CD4-positive, alpha-beta T cell treated with Interleukin-4 for 4 hours (primary cell): Measurements from ENCODE around the gene PTPRD.

ENCODE experiments used
- DNase-seq: peaks from one replicate; pipeline ENCODE4 v3.0.0-alpha.2; 2020

PTPRD gene

GRCh38 chr9:8534828-8535227 is 2078.0 kb downstream of the PTPRD start:
- no peak for DNase-seq

DNA sequence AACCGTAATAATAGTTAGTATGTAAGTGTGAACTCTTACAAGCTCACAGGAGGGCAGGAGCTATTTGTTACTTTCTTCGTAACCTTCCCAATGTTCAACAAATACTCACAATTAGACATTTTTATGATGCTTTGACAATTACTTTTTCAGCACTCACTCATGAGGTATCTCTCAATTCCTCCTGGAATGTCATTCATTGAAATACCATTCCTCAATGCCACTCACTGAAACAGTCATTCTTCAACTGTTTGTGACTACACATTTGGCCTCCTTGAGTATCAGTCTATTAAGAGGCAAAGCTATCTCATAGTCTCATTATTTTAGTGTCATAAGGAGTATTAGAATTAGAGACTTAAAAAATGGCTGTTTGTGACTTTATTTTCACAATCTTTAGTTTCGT is 2079.1 kb downstream of the PTPRD start:
- no peak for DNase-seq

- DNase-seq, result no peak
These were observed 2080.9 kb downstream of the PTPRD start for GRCh38 chr9:8531826-8532415.

DNA sequence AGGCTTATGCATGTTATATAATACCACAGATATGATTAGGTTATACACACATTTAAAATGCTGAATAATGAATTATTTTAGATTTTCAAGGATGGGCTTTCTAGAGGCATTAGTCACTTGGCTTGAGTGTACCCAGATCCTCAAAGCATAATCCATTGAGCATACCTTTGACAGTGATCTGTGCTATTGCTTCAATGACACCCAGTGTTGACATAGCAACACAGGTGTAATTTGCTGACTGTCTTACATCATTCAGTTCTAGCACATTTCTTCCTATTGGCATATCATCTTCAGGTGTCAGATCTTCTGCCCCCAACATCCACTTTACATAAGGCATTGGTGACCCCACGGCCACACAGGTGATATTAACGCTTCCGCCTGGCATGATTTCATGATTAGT is 2091.7 kb downstream of the PTPRD start:
- no peak for DNase-seq

DNA sequence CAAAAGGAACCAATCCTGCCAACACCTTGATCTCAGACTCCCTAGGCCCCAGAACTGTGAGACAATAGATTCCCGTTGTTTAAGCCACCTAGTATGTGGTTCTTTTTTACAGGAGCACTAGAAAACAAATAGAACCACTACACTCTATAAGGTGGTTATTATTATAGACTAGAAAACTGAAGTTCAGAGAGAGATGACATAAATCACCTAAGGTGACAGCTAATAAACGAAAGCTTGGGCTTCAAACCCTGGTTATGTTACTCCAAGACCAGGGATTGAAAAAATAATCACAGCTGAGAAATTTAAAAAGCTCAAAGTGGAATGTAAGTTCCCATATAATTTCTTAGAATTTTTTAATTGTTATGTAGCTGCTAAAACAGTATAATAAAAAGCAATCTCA is 2097.1 kb downstream of the PTPRD start:
- DNase-seq, result no peak

- no peak for DNase-seq
These were observed 2098.0 kb downstream of the PTPRD start for GRCh38 chr9:8514760-8515159.

DNA sequence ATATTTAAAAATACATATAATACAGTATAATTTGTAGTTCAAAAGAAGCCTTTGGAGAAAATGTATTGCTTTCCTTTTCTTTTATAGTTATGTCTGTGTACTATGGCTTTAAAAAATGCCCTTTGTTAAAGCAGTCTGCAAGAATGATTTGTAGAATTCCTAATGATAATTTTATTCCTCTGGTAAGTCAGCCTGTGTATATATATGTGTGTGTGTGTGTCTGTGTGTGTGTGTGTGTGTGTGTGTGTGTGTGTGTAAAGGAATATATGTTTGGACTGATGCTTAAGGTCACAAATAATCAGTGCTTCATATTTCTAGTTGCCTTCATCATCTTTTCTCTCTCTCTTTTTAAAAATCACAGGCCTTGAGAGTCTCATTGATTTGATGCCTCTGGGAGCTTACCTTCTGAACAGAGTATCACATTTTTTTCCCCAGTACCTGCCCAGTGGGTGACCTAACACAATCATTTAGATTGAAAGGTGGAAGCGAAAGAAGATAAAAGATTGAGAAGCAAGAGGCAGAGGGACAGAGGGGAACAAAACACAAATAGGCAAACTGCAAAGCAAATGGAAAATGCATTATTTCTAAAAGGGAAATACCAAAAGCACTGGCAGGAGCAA is 2104.0 kb downstream of the PTPRD start:
- no peak for DNase-seq

DNA sequence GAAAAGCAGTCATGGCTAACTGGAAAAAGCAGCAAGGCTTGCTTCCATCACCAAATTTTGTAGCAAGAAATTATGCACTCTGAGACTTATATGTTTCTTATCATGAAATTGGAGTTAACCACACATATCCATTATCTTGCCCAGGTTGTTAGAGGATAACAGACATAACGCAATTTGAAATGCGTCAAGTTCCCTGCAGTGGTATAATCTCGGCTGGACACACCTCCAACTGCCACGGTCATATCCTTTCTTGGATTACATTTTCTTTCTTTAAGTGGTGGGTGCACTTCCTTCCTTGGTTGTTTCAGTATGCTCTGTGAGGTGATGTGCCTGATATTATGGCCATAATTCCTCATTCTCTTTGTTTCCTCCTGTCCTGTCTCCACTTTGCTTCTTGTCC is 2118.2 kb downstream of the PTPRD start:
- no peak for DNase-seq

- DNase-seq, result no peak
These were observed 2120.1 kb downstream of the PTPRD start for GRCh38 chr9:8492679-8493078.

- no peak for DNase-seq
These were observed 2120.8 kb downstream of the PTPRD start for GRCh38 chr9:8492024-8492423.

- DNase-seq, result no peak
These were observed 2121.2 kb downstream of the PTPRD start for GRCh38 chr9:8491563-8491962.

DNA sequence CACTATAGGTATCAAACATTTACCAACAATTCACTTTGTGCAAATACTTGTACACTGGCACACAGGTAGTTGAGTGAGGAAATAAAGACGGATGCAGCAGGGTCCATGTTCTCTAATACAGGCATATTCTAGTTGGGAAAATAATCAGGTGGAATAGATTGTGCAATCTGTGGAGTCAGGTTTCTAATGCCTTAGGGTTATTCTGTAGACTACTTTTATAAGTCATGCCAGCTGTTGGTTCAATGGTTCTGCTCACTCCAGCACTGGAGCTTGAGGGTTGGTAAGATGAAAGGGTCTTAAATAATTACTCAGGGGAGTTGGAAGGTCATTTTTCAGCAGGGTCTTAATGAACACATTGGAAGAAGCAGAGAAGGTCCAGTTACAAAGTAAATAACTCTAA is 2123.0 kb downstream of the PTPRD start:
- DNase-seq, result no peak

GRCh38 chr9:8486095-8486494 is 2126.7 kb downstream of the PTPRD start:
- DNase-seq, result no peak

- no peak for DNase-seq
These were observed 2128.1 kb downstream of the PTPRD start for GRCh38 chr9:8484597-8485191.

- no peak for DNase-seq
These were observed 2135.4 kb downstream of the PTPRD start for GRCh38 chr9:8477450-8477849.

DNA sequence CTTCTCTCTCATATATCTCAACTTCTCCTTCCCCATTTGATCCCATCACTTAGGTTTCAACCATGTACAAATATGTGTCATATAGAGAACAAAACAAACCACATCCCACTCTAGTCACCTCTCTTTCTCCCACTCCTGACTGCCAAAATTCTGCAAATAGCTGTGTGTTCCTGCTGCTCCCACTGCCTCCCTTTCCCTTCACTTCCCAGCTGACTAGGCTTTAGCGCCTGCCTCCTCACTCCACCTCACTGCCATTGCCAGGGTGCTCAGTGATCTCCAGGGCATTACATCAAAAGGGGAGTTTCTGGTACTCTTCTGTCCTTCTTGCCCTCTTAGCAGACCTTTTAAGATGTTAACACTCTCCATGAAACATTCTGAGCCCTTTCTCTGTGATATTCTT is 2137.9 kb downstream of the PTPRD start:
- DNase-seq, result no peak

GRCh38 chr9:8473244-8474020 is 2139.4 kb downstream of the PTPRD start:
- DNase-seq, result no peak

DNA sequence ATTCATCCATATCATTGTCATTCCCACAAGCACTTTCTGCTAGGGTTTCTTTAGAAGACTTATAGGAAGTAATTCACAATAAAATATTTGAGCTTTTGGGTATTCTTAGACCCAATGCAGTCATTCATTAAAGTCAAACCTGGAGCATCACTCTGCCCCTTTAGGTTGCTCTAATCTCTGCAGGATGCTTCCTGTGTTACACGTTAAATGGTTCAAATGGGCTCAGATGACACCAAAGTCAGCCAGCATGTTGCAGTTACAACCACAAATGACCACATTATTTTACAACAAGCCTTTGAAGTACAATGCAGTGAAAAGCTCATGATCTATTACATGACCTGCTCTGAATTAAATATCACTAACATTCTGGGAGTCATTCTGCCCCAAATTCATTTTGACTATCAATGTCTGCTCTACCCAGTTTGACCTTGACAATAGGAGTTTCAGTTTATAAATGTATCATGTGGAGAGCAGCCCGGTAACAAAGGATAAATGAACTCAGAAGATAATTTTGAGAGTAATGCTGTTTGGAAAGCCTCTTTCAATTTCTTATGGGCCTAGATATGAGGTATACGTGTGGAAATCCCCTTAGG is 2144.7 kb downstream of the PTPRD start:
- no peak for DNase-seq

DNA sequence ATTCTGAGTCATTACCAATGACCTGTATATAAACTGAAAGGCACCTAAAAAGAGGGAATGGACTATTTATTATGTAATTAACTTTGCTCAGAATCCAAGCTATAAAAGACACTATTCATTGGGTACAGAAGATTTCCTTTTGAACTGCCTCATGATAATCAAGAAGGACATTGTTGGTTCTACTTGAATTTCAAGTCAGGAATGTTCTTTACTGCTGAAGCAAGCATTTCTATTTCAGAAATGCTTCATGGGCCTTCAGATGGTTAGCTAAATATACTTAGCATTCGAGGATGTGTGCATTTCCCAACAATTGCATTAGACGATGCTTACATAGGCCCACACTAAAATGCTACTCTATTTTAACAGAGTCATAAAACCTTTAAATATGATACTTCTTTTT is 2155.0 kb downstream of the PTPRD start:
- DNase-seq, result no peak

DNA sequence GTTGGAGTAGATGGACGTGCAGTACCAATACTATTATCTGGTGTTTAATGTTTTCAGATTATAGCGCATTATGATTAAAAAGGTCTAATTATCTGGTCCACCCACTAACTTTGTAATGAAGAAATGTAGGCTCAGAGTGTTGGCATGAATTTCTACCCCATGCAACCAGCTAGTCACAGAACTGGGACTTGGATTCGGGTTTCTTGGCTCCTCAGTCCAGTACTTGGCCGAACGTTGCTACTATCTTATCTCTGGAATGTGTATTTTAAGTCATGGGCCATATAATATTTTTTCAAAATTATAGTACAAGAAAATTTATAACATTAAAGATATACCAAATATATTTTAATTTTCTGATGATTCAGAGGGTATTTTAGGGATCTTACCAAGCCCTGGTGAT is 2155.7 kb downstream of the PTPRD start:
- no peak for DNase-seq

DNA sequence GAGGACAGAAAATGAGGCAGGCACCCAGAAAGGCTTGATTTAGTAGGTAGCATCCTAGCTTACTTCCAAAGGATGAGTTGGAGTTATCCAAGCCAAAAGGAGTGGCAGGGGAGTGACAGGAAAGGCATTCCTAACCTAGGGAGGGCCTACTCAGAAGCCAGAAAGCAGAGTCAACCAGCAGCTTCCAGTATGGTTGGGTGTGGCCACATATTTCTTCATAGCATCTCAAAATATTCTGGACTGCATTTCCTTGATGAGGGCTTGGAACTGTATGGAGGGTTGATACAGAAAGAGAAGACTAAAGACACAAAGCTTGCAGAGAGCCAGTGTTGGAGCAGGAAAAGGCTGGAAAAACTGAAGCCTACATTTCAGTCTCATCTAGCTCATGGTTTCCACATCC is 2156.5 kb downstream of the PTPRD start:
- no peak for DNase-seq

GRCh38 chr9:8450810-8451545 is 2161.8 kb downstream of the PTPRD start:
- DNase-seq, result no peak

DNA sequence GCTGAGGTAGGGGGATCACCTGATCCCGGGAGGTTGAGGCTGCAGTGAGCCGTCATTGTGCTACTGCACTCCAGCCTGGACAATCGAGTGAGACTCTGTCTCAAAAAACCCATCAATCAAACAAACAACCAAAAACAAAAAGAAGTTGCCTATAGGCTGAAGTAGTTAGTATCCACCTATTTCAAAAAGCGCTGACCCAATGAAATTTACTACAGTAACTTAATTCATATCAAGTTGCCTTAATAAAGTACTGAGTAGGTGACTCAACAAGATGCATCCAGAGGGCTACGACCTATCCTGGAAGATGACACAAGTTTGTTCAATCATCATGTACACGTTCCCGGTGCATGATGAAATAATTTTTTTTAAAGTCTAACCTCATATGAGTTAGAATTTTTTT is 2164.6 kb downstream of the PTPRD start:
- no peak for DNase-seq
